ENCODE results near the gene TNFRSF13B. TPM values are rescaled to one million over a fixed set of nuclear protein-coding genes. Genes with fewer than 3 reads are reported as not detected.

TNFRSF13B gene
- total RNA-seq, 4 donors from 2014 or later = not detected

GRCh38 chr17:16943541-16944333 lies 28.2 kb downstream of the TNFRSF13B start:
- Histone ChIP-seq H3K4me3 (replicated peaks in 1 of 3) (no peak overlapping the region), H3K27ac (no peak overlapping the region), H3K27me3 (no peaks in the 10 kb centered on the region), H3K9me3 (no peaks in the 10 kb centered on the region), H3K36me3 (no peaks in the 10 kb centered on the region), H3K4me1 (no peaks in the 10 kb centered on the region)
- 83 to 86% methylated on average over 15 to 16 of the region's 16 CpGs for WGBS, 2 donors
- TF ChIP-seq CTCF (IDR thresholded peaks at IDR 0.05) (no peak), POLR2A (IDR thresholded peaks at IDR 0.05) (no peak)
- intact Hi-C loops (cut with DNase I) = no loop called here
- DNase-seq = no peak

GRCh38 chr17:16943032-16943352 lies 28.9 kb downstream of the TNFRSF13B start:
- Histone ChIP-seq H3K27me3 (no peaks in the 10 kb centered on the region), H3K36me3 (no peaks in the 10 kb centered on the region), H3K9me3 (no peaks in the 10 kb centered on the region), H3K4me1 (no peaks in the 10 kb centered on the region), H3K27ac (no peak overlapping the region), H3K4me3 (replicated peaks in 1 of 3) (no peak overlapping the region)
- TF ChIP-seq CTCF (IDR thresholded peaks at IDR 0.05) (no peak), POLR2A (IDR thresholded peaks at IDR 0.05) (no peak)
- no peak for DNase-seq
- WGBS, 2 donors = 87 to 91% methylated on average over 3 of the region's 3 CpGs
- intact Hi-C loops (cut with DNase I) = no loop called here

- TF ChIP-seq CTCF (IDR thresholded peaks at IDR 0.05) (no peak), POLR2A (IDR thresholded peaks at IDR 0.05) (no peak)
- H3K27me3 ChIP-seq = no peaks in the 10 kb centered on the region
- no peaks in the 10 kb centered on the region for H3K9me3 ChIP-seq
- 96 to 97% methylated on average over 19 to 21 of the region's 21 CpGs for WGBS, 2 donors
- H3K27ac ChIP-seq = no peak overlapping the region
- H3K4me3 ChIP-seq (replicated peaks in 1 of 3) = no peak overlapping the region
- DNase-seq = no peak
- no peaks in the 10 kb centered on the region for H3K4me1 ChIP-seq
- intact Hi-C loops (cut with DNase I) = no loop called here
- H3K36me3 ChIP-seq = no peaks in the 10 kb centered on the region
Measured at GRCh38 chr17:16942141-16943031, 29.5 kb downstream of the TNFRSF13B start.

- H3K4me3 ChIP-seq (replicated peaks in 1 of 3) = no peak overlapping the region
- H3K36me3 ChIP-seq = no peaks in the 10 kb centered on the region
- H3K4me1 ChIP-seq = no peaks in the 10 kb centered on the region
- TF ChIP-seq POLR2A (IDR thresholded peaks at IDR 0.05) = no peak
- TF ChIP-seq CTCF (IDR thresholded peaks at IDR 0.05) = no peak
- no peak for DNase-seq
- no peaks in the 10 kb centered on the region for H3K9me3 ChIP-seq
- H3K27me3 ChIP-seq = no peaks in the 10 kb centered on the region
- H3K27ac ChIP-seq = no peak overlapping the region
- intact Hi-C loops (cut with DNase I) = no loop called here
- 90 to 95% methylated on average over 15 of the region's 15 CpGs for WGBS, 2 donors
Measured at GRCh38 chr17:16941072-16942036, 30.6 kb downstream of the TNFRSF13B start.
